SK-N-SH (cell line): Measurements from ENCODE around the gene CIAO2B. TPM values are rescaled to one million over a fixed set of nuclear protein-coding genes. Genes with fewer than 3 reads are reported as not detected.
A peak's percentile ranks its signal among the peaks of the same experiment; 100 is the strongest.

Source experiments
- CTCF ChIA-PET: fragments of 300-600, 350-600 bp; formaldehyde crosslinking; extraction: SDS; loops from one replicate; lab custom pipeline; 2021; lab: Yijun Ruan, JAX
- POLR2A ChIA-PET: fragments of 350-600 bp; sonication (Branson Sonifier 250); formaldehyde crosslinking; extraction: SDS; loops from one replicate; lab custom pipeline; 2020; ENCODE audit warnings: antibody characterized with exemption, inconsistent platforms; lab: Yijun Ruan, JAX
- DNase-seq: peaks from one replicate; pipeline ENCODE4 v3.0.0; 2012
- H2AFZ ChIP-seq: fragments of 200-600 bp; sonication (generic); 2 replicates; pipeline ENCODE4 v1.8.1; 2016; ENCODE audit warnings: antibody characterized with exemption, mild to moderate bottlenecking, low read depth
- H3F3A ChIP-seq: fragments of 200-600 bp; sonication (generic); replicated peaks from 2 replicates; pipeline ENCODE3; 2016; ENCODE audit warnings: antibody characterized with exemption, mild to moderate bottlenecking; ENCODE audit not compliant: insufficient read depth
- H3K27ac ChIP-seq, 2 experiments: fragments of 200-500 bp in 1 of 2; fragments of 200-600 bp in 1 of 2; sonication (Bioruptor generic) in 1 of 2; sonication (generic), shearing (Covaris generic) in 1 of 2; 2 replicates each; pipeline versions ENCODE4 v1.5.1 to v1.6.1; 2014 to 2016; ENCODE audit warnings: low read depth in 2 of 2, inconsistent platforms in 1 of 2, low read length in 1 of 2, mild to moderate bottlenecking in 1 of 2, mixed read lengths in 1 of 2
- H3K27me3 ChIP-seq: fragments of 200-600 bp; sonication (generic), shearing (Covaris generic); 2 replicates; pipeline ENCODE4 v1.6.1; 2016; ENCODE audit warnings: mixed run types; ENCODE audit not compliant: insufficient read depth
- H3K36me3 ChIP-seq, 2 experiments: fragments of 200-500 bp in 1 of 2; fragments of 200-600 bp in 1 of 2; sonication (Bioruptor generic) in 1 of 2; sonication (generic) in 1 of 2; replicated peaks in 1 of 2; 2 replicates each; pipeline versions ENCODE3 to v1.5.1; 2014 to 2016; ENCODE audit warnings: low read length in 1 of 2, mild to moderate bottlenecking in 1 of 2; ENCODE audit not compliant: insufficient read depth in 2 of 2, control insufficient read depth in 1 of 2
- H3K4me1 ChIP-seq, 2 experiments: fragments of 200-500 bp in 1 of 2; fragments of 200-600 bp in 1 of 2; sonication (Bioruptor generic) in 1 of 2; sonication (generic), shearing (Covaris generic) in 1 of 2; 2 replicates each; pipeline versions ENCODE4 v1.5.1 to v1.6.1; 2014 to 2016; ENCODE audit warnings: low read depth in 1 of 2, low read length in 1 of 2, mixed run types in 1 of 2; ENCODE audit not compliant: insufficient read depth in 2 of 2, control insufficient read depth in 1 of 2
- H3K4me2 ChIP-seq: fragments of 200-600 bp; sonication (generic), shearing (Covaris generic); 2 replicates; pipeline ENCODE4 v1.6.1; 2017; ENCODE audit warnings: mixed run types
- H3K4me3 ChIP-seq, 2 experiments: fragments of 200-500 bp in 1 of 2; fragments of 200-600 bp in 1 of 2; sonication (Bioruptor generic) in 1 of 2; sonication (generic), shearing (Covaris generic) in 1 of 2; 2 replicates each; pipeline versions ENCODE4 v1.5.1 to v1.8.1; 2014 to 2016; ENCODE audit warnings: low read depth in 2 of 2, inconsistent platforms in 1 of 2, low read length in 1 of 2, mild to moderate bottlenecking in 1 of 2, mixed read lengths in 1 of 2, moderate library complexity in 1 of 2
- H3K79me2 ChIP-seq: fragments of 200-600 bp; sonication (generic); 2 replicates; pipeline ENCODE4 v1.8.1; 2017; ENCODE audit warnings: mild to moderate bottlenecking; ENCODE audit not compliant: insufficient read depth
- H3K9ac ChIP-seq: fragments of 200-600 bp; sonication (generic); 2 replicates; pipeline ENCODE4 v1.6.1; 2017; ENCODE audit warnings: mixed run types
- H3K9me2 ChIP-seq: fragments of 200-600 bp; sonication (generic); 2 replicates; pipeline ENCODE4 v1.6.1; 2017; ENCODE audit warnings: mixed run types
- H3K9me3 ChIP-seq: fragments of 200-600 bp; sonication (generic); 2 replicates; pipeline ENCODE4 v1.6.1; 2017; ENCODE audit warnings: mixed run types, mild to moderate bottlenecking, moderate library complexity
- H4K20me1 ChIP-seq: fragments of 200-600 bp; sonication (generic); 2 replicates; pipeline ENCODE4 v1.6.1; 2017; ENCODE audit warnings: mild to moderate bottlenecking, mixed run types; ENCODE audit not compliant: insufficient read depth
- ELF1 ChIP-seq: IDR thresholded peaks from 2 replicates; pipeline ENCODE4 v1.4.0; 2012
- EP300 ChIP-seq, 2 experiments: IDR thresholded peaks; 2 replicates each; pipeline versions ENCODE4 v1.4.0 to v1.6.1; 2012; ENCODE audit warnings: borderline replicate concordance in 1 of 2, low read depth in 1 of 2, low read length in 1 of 2
- EZH2phosphoT487 ChIP-seq: fragments of 200-600 bp; sonication (generic); IDR thresholded peaks from 2 replicates; pipeline ENCODE4 v1.6.1; 2017; ENCODE audit warnings: low read depth, mixed run types, mild to moderate bottlenecking, antibody characterized with exemption, moderate library complexity, borderline replicate concordance
- FOXJ3 ChIP-seq: sonication (generic); formaldehyde crosslinking; IDR thresholded peaks from 2 replicates; pipeline ENCODE4 v1.5.1; 2020; ENCODE audit warnings: mild to moderate bottlenecking, missing genetic modification reagents
- GATA2 ChIP-seq: sonication (generic); formaldehyde crosslinking; IDR thresholded peaks from 2 replicates; pipeline ENCODE4 v1.5.0; 2020; ENCODE audit warnings: mild to moderate bottlenecking, missing genetic modification reagents
- IRF3 ChIP-seq: fragments of 150-350 bp; IDR thresholded peaks from 2 replicates; pipeline ENCODE4 v1.6.1; 2016; ENCODE audit warnings: mild to moderate bottlenecking, low read depth, low read length
- JUND ChIP-seq: IDR thresholded peaks from 2 replicates; pipeline ENCODE4 v1.4.0; 2012
- MAX ChIP-seq: IDR thresholded peaks from 2 replicates; pipeline ENCODE4 v1.4.0; 2012; ENCODE audit warnings: low read depth
- MXI1 ChIP-seq: IDR thresholded peaks from 2 replicates; pipeline ENCODE4 v1.6.1; 2012; ENCODE audit warnings: mild to moderate bottlenecking, low read depth, low read length, improper control_type of control experiment
- PBX3 ChIP-seq: IDR thresholded peaks from 2 replicates; pipeline ENCODE4; 2012
- POLR2AphosphoS5 ChIP-seq: IDR thresholded peaks from 2 replicates; pipeline ENCODE4 v1.6.1; 2012; ENCODE audit warnings: low read depth, low read length
- RCOR1 ChIP-seq: fragments of 150-350 bp; IDR thresholded peaks from 2 replicates; pipeline ENCODE4 v1.6.1; 2017; ENCODE audit warnings: antibody characterized with exemption, low read length
- RXRA ChIP-seq: IDR thresholded peaks from 2 replicates; pipeline ENCODE4 v1.4.0; 2012; ENCODE audit warnings: low read depth, mild to moderate bottlenecking, borderline replicate concordance
- TEAD4 ChIP-seq: IDR thresholded peaks from 2 replicates; pipeline ENCODE4 v1.4.0; 2012; ENCODE audit warnings: mild to moderate bottlenecking, borderline replicate concordance; ENCODE audit not compliant: insufficient read depth
- USF1 ChIP-seq: IDR thresholded peaks from 2 replicates; pipeline ENCODE4 v1.4.0; 2012; ENCODE audit warnings: low read depth, borderline replicate concordance
- WGBS: methylation state at CpG from one replicate; pipeline ENCODE4 v1.1.6; 2017; ENCODE audit warnings: low lambda C conversion rate; 5-methylcytosine and 5-hydroxymethylcytosine counted together
- polyA plus RNA-seq, 3 experiments: library from polyadenylated mRNA; depleted of rRNA; stranded (reverse); fragments of >200 nt; gene quantifications; 2 replicates each; pipeline ENCODE4 v1.2.3, GENCODE V29; 2012

The CIAO2B gene
- polyA plus RNA-seq, 1 of the 3 experiments (the other 2 are of a cell fraction), result 665 TPM

GRCh38 chr16:66932076-66932475, 2.1 kb downstream of the CIAO2B start:
- no peaks in the 10 kb centered on the region for H3K27me3 ChIP-seq
- H4K20me1 ChIP-seq, result peaks cover 11% of the 10 kb centered on the region; the same call in 1 of the 2 replicates
- peaks cover under 1 to 3% of the 10 kb centered on the region in 2 experiments for H3K36me3 ChIP-seq
- no peak overlapping the region for H3K27ac ChIP-seq
- ChIA-PET CTCF (interaction anchor here (1.2 to 4.2 kb wide), 4 partner anchors 8 to 37 kb away, joined by 3 to 35 read pairs (median 5); no protein-coding TSS in a partner anchor), POLR2A (no interaction called here)
- peaks cover 20 to 29% of the 10 kb centered on the region in 2 experiments; a peak in 3 of 4 replicates for H3K4me1 ChIP-seq
- H2AFZ ChIP-seq, result no peak overlapping the region
- DNase-seq, result no peak
- peaks cover 18% of the 10 kb centered on the region for H3F3A ChIP-seq
- WGBS, result 94% methylated on average over 2 of the region's 4 CpGs
- H3K9me2 ChIP-seq, result no peaks in the 10 kb centered on the region
- H3K9ac ChIP-seq, result no peak overlapping the region
- no peak overlapping the region for H3K4me3 ChIP-seq
- TF ChIP-seq ELF1 (no peak), RCOR1 (no peak), EP300 (IDR thresholded peaks at IDR 0.05; ENCODE audit: borderline replicate concordance in 1 of 2, low read depth in 1 of 2, low read length in 1 of 2) (no peak), GATA2 (no peak), JUND (no peak), EZH2phosphoT487 (no peak), USF1 (no peak), PBX3 (no peak), MAX (no peak), FOXJ3 (CRISPR knock-in tag) (no peak), RXRA (no peak), TEAD4 (no peak), MXI1 (no peak), POLR2AphosphoS5 (no peak)
- peaks cover 50% of the 10 kb centered on the region for H3K79me2 ChIP-seq
- no peaks in the 10 kb centered on the region for H3K9me3 ChIP-seq
- H3K4me2 ChIP-seq, result peak overlapping the region; percentile 96; the same call in 1 of the 2 replicates

GRCh38 chr16:66931665-66932064, 2.5 kb downstream of the CIAO2B start:
- Histone ChIP-seq H3K27me3 (no peaks in the 10 kb centered on the region), H4K20me1 (peaks cover 9% of the 10 kb centered on the region; the same call in 1 of the 2 replicates), H3K4me3 (no peak overlapping the region), H3K79me2 (peaks cover 46% of the 10 kb centered on the region), H3K9me3 (no peaks in the 10 kb centered on the region), H3K4me1 (peaks cover 20 to 29% of the 10 kb centered on the region in 2 experiments; a peak in 3 of 4 replicates), H3K36me3 (peaks cover 0 to 3% of the 10 kb centered on the region in 2 experiments), H3F3A (peaks cover 18% of the 10 kb centered on the region), H3K9ac (no peak overlapping the region), H3K9me2 (no peaks in the 10 kb centered on the region), H2AFZ (no peak overlapping the region), H3K4me2 (no peak overlapping the region), H3K27ac (no peak overlapping the region)
- TF ChIP-seq MAX (no peak), MXI1 (no peak), TEAD4 (no peak), IRF3 (no peak)
- no peak for DNase-seq
- ChIA-PET POLR2A (interaction anchor here (1.1 kb wide), 1 partner anchor 22 kb away, joined by 3 read pairs; no protein-coding TSS in a partner anchor), CTCF (interaction anchor here (1.2 to 4.2 kb wide), 2 partner anchors 20 to 37 kb away, joined by 3 to 35 read pairs; no protein-coding TSS in a partner anchor)
- 96% methylated on average over 2 of the region's 2 CpGs for WGBS
